Mucosa of rectum (tissue), 2 donors: ENCODE data around the gene SKAP1.

Source experiments
- H3K27ac ChIP-seq, 2 donors: one replicate each; pipeline ENCODE4 v1.7.0; 2013; ENCODE audit warnings: inconsistent platforms in 2 of 2, low read depth in 2 of 2, low read length in 2 of 2
- H3K27me3 ChIP-seq, 2 donors: one replicate each; pipeline ENCODE4 v1.7.0; 2013; ENCODE audit warnings: low read length in 2 of 2; ENCODE audit not compliant: control insufficient read depth in 2 of 2, insufficient read depth in 2 of 2
- H3K36me3 ChIP-seq, 2 donors: one replicate each; pipeline ENCODE4 v1.7.0; 2013; ENCODE audit warnings: low read length in 2 of 2; ENCODE audit not compliant: control insufficient read depth in 2 of 2, insufficient read depth in 2 of 2
- H3K4me1 ChIP-seq, 2 donors: one replicate each; pipeline ENCODE4 v1.7.0; 2013; ENCODE audit warnings: low read length in 2 of 2, mild to moderate bottlenecking in 1 of 2; ENCODE audit not compliant: control insufficient read depth in 2 of 2, insufficient read depth in 2 of 2
- H3K4me3 ChIP-seq, 2 donors: one replicate each; pipeline ENCODE4 v1.7.0; 2013; ENCODE audit warnings: low read length in 2 of 2
- H3K9ac ChIP-seq, 2 donors: one replicate each; pipeline ENCODE4 v1.7.0; 2013; ENCODE audit warnings: low read length in 2 of 2, low read depth in 1 of 2, mild to moderate bottlenecking in 1 of 2
- H3K9me3 ChIP-seq, 2 donors: one replicate each; pipeline ENCODE4 v1.7.0; 2013; ENCODE audit warnings: low read length in 2 of 2; ENCODE audit not compliant: control insufficient read depth in 2 of 2
- donor health status: healthy.
- donor health status: Normal muscosa, but diverticular disease.

Gene SKAP1

DNA sequence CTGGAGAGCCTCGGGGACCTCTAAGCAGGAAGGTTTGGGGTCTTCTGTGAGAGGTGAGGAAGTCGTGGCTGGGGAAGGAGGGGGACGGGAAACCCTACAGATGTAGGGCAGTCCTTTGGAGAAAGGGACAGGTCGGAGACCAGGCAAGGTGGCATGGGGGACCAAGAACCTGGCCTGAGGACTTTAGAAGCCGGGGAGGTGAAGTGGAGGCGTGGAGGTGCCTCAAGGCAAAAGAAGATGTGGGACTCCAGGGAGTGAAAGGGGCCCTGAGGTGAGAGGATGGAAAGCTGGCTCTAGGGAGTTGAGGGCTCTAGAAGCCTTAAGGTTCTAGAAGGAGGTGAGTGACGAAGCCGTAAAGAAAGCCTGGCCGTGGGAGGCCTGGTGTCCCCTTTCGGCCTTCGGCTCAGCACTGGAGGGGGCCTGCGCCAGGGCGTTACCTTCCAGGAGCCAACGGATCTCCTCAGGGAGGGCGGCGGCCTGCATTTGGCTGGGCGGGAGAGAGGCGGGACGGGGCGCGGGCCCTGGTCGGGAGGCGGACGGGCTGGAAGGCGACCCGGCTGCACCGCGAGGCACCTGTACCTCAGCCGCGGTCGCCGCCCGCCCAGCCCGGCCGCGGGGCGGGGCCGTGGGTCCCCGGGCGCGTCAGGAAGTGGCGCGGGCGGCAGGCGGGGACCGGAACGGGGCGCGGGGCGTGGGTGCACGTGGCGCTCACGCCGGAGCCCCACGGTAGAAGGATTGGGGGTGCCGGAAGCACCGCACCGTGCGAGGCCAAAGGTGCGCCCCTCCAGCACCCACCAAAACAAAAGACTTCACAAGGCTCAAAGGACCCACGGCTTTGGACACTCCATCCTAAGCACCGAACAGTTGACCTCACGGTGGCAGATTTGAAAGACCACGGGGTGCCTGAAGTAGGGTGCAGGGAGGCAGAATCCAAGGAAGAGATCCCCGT is at the start of gene SKAP1:
SKAP1 (minus strand) TSS at position 577 of the 949 bp plus-strand sequence.
- Histone ChIP-seq H3K27ac (peak within 1 kb of the TSS; percentile 37 to 61), H3K4me3 (peak within 1 kb of the TSS; percentile 55 to 72), H3K27me3 (peaks cover 6 to 19% of the 10 kb centered on the region in 2 donors), H3K9ac (peak within 1 kb of the TSS; percentile 41 to 66), H3K4me1 (peaks cover 6 to 7% of the 10 kb centered on the region in 2 donors), H3K9me3 (no peaks in the 10 kb centered on the region), H3K36me3 (no peaks in the 10 kb centered on the region)

DNA sequence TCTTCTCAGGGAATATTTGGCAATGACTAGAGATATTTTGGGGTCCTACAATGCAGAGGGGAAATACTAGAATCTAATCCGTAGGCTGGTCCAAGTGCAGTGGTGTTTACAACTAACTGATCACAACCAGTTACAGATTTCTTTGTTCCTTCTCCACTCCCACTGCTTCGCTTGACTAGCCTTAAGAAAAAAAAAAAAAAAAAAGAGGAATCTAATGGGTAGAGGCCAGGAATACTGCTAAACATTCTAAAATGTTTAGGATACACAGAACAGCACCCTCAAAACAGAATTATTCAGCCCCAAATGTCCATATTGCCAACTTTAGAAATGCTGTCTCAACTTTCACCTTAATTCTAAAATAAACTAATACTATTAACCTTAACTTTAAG is 49.0 kb upstream of the SKAP1 start:
- no peak overlapping the region for H3K9ac ChIP-seq
- H3K4me1 ChIP-seq: no peaks in the 10 kb centered on the region
- H3K9me3 ChIP-seq: no peaks in the 10 kb centered on the region
- no peaks in the 10 kb centered on the region for H3K36me3 ChIP-seq
- no peak overlapping the region for H3K4me3 ChIP-seq
- H3K27me3 ChIP-seq: no peaks in the 10 kb centered on the region
- no peak overlapping the region for H3K27ac ChIP-seq

DNA sequence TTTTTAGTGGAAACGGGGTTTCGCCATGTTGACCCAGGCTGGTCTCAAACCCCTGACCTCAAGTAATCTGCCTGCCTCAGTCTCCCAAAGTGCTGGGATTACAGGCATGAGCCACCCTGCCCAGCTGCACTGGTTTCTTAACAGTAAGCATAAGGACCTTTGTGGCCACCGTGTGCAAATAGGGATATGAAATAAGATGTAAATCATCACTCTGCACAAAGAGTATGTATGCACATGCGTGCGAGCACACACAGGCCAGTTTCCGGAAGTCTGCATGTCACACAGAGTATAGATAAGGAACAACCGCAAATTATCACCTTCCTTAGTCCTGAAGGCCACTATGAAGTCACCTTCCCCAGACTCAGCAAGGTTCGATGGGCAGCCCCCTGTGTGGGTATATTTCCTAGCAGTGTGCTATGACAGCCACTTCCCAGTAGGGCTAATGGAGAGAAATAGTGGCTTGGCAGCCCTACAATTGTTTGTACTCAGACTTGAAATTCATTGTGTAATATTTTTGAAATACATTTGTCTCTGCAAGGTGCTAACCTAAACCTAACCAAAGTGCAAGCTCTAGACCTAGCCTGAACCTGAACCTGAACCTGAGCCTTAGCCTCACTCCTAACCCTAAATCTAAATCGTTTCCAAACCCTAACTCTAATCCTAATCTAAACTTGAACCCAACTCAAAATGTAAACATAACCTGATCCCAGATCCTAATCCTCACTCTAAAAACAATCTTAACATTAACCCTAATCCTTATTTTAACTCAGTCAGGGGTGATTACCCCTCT is 48.4 kb upstream of the SKAP1 start:
- no peak overlapping the region for H3K27ac ChIP-seq
- no peaks in the 10 kb centered on the region for H3K4me1 ChIP-seq
- no peak overlapping the region for H3K4me3 ChIP-seq
- H3K9ac ChIP-seq: no peak overlapping the region
- H3K9me3 ChIP-seq: no peaks in the 10 kb centered on the region
- H3K27me3 ChIP-seq: no peaks in the 10 kb centered on the region
- H3K36me3 ChIP-seq: no peaks in the 10 kb centered on the region

DNA sequence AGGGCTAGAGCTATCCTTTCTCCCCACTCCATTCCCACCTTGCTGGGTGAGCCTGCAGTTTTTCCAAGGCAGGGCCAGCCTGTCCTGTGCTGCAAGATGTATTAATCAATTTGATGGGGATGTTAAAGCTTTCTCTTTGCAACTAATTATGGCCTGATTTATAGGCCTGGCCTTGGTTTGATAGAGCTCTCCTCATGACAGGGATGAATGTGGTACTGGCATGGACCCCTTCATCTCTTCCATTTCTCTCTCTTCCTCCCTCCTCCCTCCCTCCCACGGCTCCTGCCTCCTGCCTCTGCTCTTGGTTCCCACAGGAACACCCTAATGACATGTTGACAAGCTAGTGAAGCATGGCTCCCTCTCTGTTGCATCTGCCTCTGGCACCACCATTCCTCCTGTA is 47.2 kb upstream of the SKAP1 start:
- H3K27ac ChIP-seq: no peak overlapping the region
- H3K27me3 ChIP-seq: no peaks in the 10 kb centered on the region

DNA sequence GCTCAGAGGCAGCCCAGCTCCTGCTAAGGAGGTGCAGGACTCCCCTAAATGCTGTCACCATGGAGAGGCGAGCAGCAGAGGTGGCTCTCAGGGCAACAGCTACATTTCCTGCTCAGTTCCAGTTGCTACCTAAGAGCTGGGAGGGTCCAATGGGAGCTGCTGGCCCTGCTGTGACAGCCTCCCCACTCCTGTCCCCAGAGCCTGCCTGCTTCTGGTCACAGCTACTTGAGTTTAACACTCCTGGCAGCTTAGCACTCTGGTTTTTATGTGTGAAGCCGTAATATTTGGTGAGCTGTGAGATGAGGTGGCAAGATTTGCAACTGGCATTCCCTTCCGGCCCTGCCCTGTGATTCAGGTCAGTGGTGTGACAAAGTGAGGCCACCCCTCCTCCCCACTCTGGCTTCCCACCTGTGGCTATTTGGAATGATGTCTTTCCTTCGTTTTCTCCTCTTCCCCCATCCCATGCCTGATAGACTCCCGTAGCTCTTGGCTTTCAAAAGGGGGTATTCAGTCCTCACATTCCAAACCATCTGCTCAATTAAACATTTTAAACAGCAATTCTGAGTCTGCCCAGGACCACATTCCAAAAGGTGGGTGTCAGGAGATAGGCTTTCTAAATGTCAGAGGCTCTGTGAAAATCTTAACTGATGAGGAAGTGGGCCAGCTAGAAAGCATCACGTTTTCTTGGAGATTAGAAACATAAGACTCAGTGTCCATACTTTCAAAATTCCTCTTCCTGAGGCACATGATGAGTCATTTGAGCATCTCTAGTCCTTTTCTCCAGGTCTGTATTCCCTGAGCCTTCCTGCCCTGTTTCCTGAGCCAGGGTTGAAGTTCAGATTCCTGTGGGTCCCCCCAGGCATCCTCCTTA is 42.6 kb upstream of the SKAP1 start:
- Histone ChIP-seq H3K27ac (no peak overlapping the region), H3K4me3 (no peak overlapping the region), H3K9ac (no peak overlapping the region), H3K4me1 (no peaks in the 10 kb centered on the region), H3K27me3 (no peaks in the 10 kb centered on the region), H3K9me3 (no peaks in the 10 kb centered on the region), H3K36me3 (no peaks in the 10 kb centered on the region)

More for the DNA sequence above, 47.2 kb upstream of the SKAP1 start:
- Histone ChIP-seq H3K9ac (no peak overlapping the region), H3K4me3 (no peak overlapping the region), H3K36me3 (no peaks in the 10 kb centered on the region), H3K4me1 (no peaks in the 10 kb centered on the region), H3K9me3 (no peaks in the 10 kb centered on the region)

DNA sequence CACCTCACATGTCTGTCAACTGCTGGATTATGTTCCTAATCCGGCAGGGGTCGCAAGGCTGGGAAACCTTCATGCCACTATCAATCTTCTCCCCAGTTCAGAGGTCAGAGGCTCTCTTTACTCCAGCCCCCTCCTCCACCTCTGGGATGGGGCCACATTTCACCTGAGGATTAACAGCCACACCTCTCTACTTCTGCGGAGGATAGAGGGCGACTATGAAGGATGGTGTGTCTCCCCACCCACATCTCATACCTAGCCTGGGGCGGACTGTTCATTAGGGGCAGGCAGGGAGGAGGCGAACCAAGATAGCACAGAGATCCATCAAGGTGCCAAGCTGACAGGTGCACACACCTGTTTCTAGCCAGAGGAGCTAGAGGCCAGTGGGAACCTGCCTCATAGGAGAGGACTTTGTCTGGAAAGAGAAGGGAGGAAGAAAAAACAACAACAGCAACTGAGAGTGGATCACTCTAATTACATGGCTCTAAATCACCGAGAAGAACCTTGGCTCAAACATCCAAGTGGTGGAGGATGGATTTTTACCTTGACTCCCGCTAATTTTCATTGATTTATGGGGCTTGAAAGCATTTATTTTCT is 41.9 kb upstream of the SKAP1 start:
- no peak overlapping the region for H3K9ac ChIP-seq
- H3K4me3 ChIP-seq: no peak overlapping the region
- H3K27ac ChIP-seq: no peak overlapping the region
- H3K27me3 ChIP-seq: no peaks in the 10 kb centered on the region
- no peaks in the 10 kb centered on the region for H3K9me3 ChIP-seq
- H3K4me1 ChIP-seq: no peaks in the 10 kb centered on the region
- no peaks in the 10 kb centered on the region for H3K36me3 ChIP-seq

DNA sequence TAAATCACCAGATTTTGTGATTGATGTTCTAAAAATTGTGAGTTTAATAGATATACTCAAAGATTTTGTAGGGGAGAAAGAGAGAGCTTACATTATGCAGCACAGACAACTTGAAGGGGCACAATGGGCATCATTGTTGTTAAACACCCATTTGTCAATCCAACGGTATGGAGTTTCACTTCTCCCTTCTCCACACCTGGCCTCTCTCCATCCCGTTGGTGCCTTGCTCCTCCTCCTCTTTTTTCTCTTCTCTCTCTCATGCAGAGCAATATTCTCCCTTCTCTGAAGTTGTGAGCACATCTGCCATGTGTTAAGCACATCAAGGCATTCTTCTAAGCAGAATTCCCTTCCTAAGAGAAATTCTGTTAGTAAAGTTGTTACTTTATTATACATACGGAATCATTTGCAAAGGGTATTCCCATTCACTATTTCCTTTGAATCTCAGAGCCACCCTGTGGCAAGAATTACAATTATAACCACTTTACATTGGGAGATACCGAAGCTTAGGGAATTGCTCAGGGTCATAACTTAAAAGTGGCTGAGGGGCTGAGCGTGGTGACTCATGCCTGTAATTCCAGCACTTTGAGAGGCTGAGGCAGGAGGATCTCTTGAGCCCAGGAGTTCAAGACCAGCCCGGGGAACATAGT is 40.5 kb upstream of the SKAP1 start:
- H3K4me3 ChIP-seq: no peak overlapping the region
- no peaks in the 10 kb centered on the region for H3K27me3 ChIP-seq

DNA sequence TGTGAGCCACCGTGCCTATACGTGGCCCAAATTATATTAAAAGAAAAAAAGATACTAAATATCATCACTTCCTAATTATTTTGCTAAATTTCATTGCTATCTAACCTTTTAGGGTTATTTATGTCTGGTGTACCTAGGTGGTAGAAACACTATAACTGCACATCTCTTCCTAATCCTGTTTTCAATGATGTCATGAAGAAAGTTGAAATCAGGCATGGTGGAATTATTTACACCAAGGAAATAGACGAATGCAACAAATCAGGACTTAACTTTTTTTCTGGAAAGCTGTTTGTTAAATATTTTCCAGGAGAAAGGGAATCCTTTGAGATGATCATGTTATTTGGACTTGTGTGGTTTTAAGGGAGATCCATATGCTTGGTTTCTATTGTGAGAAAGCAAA is 39.2 kb upstream of the SKAP1 start:
- H3K4me3 ChIP-seq: no peak overlapping the region
- no peak overlapping the region for H3K27ac ChIP-seq
- peaks cover 0 to 3% of the 10 kb centered on the region in 2 donors for H3K27me3 ChIP-seq
- no peaks in the 10 kb centered on the region for H3K36me3 ChIP-seq
- no peak overlapping the region for H3K9ac ChIP-seq
- H3K9me3 ChIP-seq: no peaks in the 10 kb centered on the region
- no peaks in the 10 kb centered on the region for H3K4me1 ChIP-seq

More for the DNA sequence above, 40.5 kb upstream of the SKAP1 start:
- no peaks in the 10 kb centered on the region for H3K9me3 ChIP-seq
- H3K4me1 ChIP-seq: no peaks in the 10 kb centered on the region
- H3K36me3 ChIP-seq: no peaks in the 10 kb centered on the region
- H3K27ac ChIP-seq: no peak overlapping the region
- H3K9ac ChIP-seq: no peak overlapping the region

DNA sequence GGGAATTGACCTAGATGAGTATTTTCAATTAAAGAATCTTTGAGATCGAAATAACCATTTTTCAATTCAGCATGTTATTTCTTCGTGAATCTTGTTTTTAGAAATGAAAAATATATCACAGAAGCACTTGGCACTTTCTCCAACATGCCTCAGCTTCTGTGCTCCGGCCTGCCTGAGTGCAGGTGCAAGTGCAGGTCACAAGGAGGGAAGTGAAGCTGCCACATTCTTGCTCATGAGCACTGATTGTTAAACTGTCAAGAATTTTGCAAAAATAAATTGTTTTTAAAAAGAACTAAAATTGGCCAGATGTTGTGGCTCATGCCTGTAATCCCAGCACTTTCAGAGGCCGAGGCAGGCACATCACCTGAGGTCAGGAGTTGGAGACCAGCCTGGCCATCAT is 38.3 kb upstream of the SKAP1 start:
- H3K4me3 ChIP-seq: no peak overlapping the region
- no peaks in the 10 kb centered on the region for H3K36me3 ChIP-seq
- no peak overlapping the region for H3K9ac ChIP-seq
- H3K27me3 ChIP-seq: peaks cover 0 to 3% of the 10 kb centered on the region in 2 donors
- no peak overlapping the region for H3K27ac ChIP-seq
- H3K9me3 ChIP-seq: no peaks in the 10 kb centered on the region
- no peaks in the 10 kb centered on the region for H3K4me1 ChIP-seq
